ENCODE results near the gene METTL26. TPM values are rescaled to one million over a fixed set of nuclear protein-coding genes. Genes with fewer than 3 reads are reported as not detected.

The METTL26 gene
- polyA plus RNA-seq, 3 donors: 65.0 to 125 (median 109) TPM

DNA sequence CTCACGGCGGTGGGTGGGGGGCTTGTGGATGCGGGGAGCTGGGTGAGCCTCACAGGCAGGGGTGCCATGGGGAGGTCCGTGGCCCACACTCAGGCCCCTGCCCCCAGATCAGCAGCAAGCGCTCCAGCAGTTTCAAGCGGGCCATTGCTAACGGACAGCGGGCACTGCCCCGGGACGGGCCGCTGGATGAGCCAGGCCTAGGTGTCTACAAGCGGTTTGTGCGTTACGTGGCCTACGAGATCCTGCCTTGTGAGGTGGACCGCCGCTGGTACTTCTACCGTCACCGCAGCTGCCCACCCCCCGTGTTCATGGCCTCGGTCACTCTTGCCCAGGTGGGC, 40.4 kb upstream of the METTL26 start:
- 85 to 92% (median 91%) methylated on average over 18 to 21 of the region's 21 CpGs for WGBS, 3 donors

DNA sequence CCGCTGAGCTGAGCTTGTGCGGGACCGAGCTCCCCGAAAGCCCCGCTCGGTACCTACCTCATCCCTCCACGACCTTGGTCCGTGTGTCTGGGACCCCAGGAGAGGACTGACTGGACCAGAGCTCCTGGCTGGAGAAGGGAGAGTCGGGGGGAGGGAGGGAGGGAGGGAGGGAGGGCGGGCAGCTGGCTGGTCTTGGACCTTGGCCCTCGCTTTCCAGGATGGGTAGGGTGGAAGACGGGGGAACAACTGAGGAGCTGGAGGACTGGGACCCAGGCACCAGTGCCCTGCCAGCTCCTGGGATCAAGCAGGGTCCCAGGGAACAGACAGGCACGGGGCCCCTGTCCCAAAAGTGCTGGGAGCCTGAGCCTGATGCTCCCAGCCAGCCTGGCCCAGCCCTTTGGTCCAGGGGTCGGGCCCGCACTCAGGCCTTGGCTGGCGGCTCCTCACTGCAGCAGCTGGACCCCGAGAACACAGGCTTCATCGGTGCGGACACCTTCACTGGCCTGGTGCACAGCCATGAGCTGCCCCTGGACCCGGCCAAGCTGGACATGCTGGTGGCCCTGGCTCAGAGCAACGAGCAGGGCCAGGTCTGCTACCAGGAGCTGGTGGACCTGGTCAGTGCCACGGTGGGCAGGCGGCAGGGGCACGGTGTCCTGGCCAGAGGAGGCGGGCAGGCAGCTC, 39.9 kb upstream of the METTL26 start:
- 44 to 49% (median 49%) methylated on average over 20 to 25 of the region's 25 CpGs for WGBS, 3 donors
- no peak overlapping the region for H3K27ac ChIP-seq (ENCODE audit: low read depth, low read length)

More for the DNA sequence above, 40.4 kb upstream of the METTL26 start:
- H3K27ac ChIP-seq (ENCODE audit: low read depth, low read length): no peak overlapping the region

DNA sequence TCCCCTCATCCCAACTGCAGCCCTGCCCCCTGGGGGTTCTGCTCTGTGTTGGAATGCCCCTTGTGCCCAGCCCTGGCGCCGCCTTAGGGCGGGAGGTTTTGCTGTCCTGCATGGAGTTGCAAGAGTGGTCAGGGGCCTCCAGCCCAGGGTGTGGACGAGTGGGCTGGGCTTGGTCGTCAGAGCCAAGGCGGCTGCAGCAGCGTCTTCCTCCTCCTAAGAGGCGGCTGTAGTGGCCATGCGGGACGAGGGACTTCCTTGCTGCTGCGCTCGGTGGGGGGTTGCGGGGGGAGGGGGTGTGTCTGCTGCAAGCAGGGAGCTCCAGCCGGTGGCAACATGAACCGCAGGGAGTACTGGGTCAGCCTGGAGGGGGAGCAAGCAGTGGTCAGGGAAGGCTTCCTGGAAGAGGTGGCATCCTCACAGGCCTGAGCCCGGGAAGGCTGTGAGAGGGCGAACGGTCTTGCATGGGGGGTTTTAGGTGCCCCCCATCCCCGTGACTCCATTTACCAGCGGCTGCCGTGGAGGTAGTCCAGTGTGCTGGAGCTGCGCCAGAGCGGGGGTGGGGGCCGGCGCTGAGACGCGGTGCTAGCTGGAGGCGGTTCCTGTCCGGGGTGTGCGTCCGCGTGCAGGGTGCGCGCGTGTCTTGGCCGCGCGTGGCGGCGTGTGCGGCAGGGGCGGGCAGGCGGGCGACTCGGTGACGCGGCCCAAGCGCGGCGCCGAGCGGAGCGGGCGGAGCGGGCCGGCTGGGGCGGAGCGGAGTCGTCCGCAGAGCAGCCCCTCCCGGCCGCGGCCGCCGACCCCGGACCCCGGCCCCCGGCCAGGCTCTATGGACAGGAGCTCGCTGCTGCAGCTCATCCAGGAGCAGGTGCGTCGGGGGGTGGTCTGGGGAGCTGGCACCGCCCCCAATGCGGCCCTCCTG, 39.1 kb upstream of the METTL26 start, which contains the start of gene RHBDL1:
Gene RHBDL1, plus strand, starts transcription at position 704 of the 916 bp plus-strand sequence. Its CDS starts 120 bp downstream, at position 824.
- WGBS, 3 donors: 4 to 8% (median 7%) methylated on average over 58 to 73 of the region's 73 CpGs
- H3K27ac ChIP-seq (ENCODE audit: low read depth, low read length): no peak within 1 kb of the TSS

DNA sequence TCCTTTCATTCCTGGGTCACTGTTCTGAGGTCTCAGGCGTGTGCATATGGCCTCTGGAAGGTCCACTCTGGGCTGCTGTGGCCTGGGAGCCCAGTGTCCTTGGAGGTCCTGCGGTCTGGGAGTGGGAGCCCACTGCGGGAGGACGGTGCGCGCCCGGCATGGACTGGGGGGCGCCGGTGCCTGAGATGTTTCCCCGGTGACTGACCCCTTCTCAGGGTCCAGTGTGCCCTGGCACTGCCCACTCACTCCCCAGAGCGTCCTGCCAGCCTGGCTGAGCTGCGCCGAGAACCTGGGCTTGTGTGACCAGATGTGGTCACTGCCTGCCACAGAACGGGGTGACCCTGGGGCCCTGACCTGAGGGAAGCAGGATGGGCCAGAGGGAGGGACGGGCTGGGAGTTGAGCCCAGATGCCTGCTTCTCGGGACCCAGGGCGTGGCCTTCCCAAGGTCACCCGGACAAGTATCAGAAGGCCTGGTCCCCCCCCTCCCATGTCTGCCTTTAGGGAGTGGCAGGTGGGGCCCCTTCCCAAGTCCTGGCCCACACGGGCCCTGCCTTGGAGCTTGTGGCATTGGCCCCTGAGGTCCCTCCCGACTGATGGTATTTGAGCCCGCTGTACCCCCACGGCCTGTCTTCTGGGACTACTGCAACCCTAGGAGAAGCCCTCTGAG, 38.2 kb upstream of the METTL26 start:
- 68 to 85% (median 73%) methylated on average over 22 of the region's 22 CpGs for WGBS, 3 donors
- H3K27ac ChIP-seq (ENCODE audit: low read depth, low read length): no peak overlapping the region

DNA sequence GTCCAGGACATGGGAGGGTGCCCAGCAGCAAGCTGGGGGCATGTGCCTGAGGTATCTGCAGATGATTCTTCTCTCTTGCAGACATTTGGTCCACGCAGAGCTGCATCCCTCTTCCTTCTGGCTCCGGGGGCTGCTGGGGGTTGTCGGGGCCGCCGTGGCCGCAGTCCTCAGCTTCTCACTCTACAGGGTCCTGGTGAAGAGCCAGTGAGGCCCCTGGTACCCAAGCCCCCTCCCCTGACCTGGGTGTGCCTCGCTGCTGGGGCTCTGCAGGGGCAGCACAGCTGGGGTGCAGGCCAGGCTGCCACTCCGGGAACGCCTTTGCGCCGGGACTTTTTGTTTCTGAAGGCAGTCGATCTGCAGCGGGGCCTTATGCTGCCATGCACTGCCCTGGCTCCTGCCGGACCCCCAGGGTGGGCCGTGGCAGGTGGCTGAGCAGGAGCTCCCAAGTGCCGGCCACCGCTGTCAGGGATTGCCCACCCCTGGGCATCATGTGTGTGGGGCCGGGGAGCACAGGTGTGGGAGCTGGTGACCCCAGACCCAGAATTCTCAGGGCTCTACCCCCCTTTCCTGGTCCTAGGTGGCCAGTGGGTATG, 37.4 kb upstream of the METTL26 start:
- H3K27ac ChIP-seq (ENCODE audit: low read depth, low read length): no peak overlapping the region
- WGBS, 3 donors: 90 to 94% (median 92%) methylated on average over 16 to 18 of the region's 18 CpGs

DNA sequence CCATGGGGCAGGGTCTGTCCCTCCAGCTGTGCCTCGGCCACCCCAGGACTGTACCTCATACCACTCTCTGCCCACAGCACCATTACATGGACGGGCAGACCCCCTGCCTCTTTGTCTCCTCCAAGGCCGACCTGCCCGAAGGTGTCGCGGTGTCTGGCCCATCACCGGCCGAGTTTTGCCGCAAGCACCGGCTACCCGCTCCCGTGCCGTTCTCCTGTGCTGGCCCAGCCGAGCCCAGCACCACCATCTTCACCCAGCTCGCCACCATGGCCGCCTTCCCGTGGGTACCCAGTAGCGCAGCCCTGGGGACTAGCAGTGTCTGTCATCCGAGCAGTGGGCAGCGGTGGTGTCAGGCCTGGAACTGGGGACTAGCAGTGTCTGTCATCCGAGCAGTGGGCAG, 36.7 kb upstream of the METTL26 start:
- 95 to 96% (median 96%) methylated on average over 19 to 21 of the region's 21 CpGs for WGBS, 3 donors

DNA sequence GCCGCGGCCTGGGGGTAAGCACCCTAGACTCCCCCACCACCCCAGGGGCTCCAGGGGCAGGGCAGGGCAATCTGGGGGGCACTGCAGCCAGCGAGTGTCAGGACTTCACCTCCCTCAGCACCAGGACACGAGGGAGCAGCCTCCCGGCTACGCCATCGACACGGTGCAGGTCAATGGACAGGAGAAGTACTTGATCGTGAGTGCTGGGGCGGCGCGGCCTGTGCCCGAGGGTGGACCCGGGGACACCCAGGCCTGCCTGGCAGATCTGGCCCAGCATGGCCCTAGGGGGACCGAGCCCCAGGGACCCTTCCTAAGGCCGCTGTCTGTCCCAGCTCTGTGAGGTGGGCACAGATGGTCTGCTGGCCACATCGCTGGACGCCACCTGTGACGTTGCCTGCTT, 36.3 kb upstream of the METTL26 start:
- no peak overlapping the region for H3K27ac ChIP-seq (ENCODE audit: low read depth, low read length)
- WGBS, 3 donors: 91 to 95% (median 94%) methylated on average over 19 of the region's 19 CpGs

More for the DNA sequence above, 36.7 kb upstream of the METTL26 start:
- no peak overlapping the region for H3K27ac ChIP-seq (ENCODE audit: low read depth, low read length)

DNA sequence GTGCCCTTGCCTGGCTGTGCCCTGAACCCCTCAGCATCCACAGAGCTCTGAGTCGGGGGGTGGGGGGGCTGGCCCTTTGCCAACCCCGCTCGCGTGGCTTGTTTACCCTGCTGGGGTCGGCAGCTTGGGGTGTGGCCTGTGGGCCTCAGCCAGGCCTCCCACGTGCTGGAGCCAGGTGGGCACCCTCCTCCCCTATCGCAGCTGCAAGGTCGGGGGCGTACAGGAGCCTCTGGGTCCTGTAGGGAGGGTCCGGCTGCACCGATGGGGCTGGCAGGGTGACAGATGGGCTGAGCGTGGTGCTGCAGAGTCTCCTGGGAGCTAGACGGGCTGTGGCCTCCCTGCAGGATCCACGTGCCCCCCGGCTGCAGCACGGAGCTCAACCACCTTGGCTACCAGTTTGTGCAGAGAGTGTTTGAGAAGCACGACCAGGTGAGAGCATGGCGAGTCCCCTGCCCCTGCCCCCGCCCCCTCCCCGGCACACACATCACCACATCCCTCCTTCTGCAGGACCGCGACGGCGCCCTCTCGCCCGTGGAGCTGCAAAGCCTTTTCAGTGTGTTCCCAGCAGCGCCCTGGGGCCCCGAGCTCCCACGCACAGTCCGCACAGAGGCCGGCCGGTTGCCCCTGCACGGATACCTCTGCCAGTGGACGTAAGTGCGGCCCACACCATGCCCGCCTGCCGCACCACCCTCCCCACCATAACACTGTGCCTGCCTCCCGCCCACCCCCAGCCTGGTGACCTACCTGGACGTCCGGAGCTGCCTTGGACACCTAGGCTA, 35.4 kb upstream of the METTL26 start:
- 83 to 88% (median 86%) methylated on average over 35 to 40 of the region's 40 CpGs for WGBS, 3 donors
- H3K27ac ChIP-seq (ENCODE audit: low read depth, low read length): no peak overlapping the region

DNA sequence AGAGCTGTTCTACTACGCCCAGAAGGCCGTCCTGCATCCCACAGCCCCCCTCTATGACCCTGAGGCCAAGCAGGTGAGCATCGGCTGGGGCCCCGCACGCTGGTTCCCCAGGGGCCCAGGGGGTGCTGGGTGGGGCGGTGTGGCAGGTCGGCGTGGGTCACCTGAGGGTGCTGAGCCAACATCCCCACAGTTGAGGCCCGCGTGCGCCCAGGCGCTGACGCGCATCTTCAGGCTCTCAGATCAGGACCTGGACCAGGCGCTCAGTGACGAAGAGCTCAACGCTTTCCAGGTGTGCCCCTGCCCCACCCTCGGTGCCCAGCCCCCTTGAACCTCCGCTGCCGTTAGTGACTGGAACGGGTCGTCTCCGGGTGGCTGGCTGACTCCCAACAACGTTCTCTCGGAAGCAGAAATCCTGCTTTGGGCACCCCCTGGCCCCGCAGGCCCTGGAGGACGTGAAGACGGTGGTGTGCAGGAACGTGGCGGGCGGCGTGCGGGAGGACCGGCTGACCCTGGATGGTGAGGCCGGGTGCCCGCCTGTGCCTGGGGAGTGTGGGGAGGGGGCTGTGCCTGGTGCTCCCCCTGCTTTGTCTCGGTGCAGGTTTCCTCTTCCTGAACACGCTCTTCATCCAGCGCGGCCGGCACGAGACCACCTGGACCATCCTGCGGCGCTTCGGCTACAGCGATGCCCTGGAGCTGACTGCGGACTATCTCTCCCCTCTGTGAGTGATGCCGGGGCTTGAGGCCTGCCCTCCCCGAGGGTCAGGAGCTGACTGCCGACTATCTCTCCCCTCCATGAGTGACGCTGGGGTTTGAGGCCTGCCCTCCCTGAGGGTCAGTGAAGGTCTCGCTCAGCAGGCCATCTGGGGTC, 34.6 kb upstream of the METTL26 start:
- WGBS, 3 donors: 91 to 93% (median 92%) methylated on average over 51 to 52 of the region's 52 CpGs
- no peak overlapping the region for H3K27ac ChIP-seq (ENCODE audit: low read depth, low read length)

DNA sequence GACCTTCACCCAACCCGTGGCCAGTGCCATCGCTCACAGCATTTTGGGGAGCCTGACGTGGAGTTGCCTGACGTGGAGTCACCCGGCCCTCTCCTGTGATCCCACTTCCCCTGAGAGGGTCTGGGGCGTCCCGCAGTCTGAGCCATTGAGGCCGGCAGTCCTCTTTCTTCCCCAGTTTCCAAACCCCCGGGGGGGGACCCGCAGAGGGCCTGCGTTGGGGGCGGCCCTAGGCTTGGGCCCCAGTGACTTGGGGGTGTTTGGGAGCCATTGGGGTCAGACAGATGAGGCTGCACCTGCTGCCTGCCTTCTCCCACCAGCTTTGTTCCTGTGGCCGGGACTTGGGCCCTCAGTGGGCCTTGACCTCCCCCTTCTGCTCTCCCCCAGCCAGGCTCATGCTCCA, 33.6 kb upstream of the METTL26 start:
- no peak overlapping the region for H3K27ac ChIP-seq (ENCODE audit: low read depth, low read length)
- 91 to 97% (median 95%) methylated on average over 13 of the region's 13 CpGs for WGBS, 3 donors

DNA sequence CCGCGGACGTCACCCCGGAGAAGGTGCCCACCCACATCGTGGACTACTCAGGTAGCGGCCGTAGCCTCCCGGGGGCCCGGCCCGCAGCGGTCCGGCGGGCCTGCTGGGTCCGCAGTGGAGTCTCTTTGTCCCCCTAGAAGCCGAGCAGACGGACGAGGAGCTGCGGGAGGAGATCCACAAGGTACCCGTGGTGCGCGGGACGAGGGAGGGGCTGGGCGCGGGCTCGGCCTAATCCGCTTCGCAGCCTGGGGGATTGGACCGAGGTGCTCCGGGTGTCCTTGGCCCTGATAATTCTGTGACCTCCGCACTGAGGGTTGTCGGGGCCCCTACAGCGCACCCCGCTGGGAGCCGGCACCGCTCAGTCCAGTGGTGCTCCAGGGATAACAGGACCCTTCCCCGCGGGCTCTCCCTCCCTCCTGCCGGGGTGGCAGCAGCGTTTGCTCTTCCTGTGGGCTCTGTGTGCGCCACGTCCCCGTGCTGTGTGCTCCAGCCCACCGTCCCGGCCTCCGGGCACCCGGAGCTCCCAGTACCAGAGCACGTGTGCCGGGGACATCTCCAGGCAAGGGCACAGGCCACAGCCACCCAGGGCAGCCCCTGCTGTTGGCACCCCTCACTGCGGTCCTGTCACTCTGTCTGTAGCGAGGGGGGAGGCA, 32.5 kb upstream of the METTL26 start:
- 7 to 9% (median 8%) methylated on average over 45 to 50 of the region's 50 CpGs for WGBS, 3 donors
- no peak overlapping the region for H3K27ac ChIP-seq (ENCODE audit: low read depth, low read length)

DNA sequence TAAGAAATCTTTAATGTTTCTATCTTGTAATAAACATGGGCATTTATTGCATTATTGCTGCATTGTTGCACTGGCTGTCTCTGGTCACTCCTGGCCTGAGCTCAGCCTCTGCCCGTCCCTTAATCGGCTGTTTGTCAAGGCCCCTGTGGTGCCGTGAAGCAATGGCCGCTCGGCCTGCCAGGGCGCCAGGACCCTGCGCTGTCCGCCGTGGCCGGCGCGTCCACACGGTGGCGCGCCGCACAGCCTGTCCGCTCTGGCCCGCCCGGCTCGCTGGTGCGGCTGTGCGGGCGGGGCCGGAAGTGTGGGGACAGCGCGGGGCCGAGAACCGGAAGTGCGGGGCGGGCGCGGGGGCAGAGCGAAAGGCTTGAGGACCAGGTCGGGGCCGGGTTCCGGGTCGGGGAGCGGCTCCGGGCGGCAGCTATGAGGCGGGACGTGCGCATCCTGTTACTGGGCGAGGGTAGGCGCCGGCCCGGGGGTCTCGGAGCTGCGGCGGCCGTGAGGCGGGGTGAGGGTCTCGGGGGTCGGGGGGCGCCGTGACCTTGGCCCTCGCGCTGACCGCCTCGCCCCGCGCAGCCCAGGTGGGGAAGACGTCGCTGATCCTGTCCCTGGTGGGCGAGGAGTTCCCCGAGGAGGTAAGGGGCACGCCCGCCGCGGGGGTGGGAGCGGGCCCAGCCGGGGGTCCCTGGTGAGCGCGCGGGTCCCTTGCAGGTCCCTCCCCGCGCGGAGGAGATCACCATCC, 31.8 kb upstream of the METTL26 start, which contains the start of gene RHOT2:
Gene RHOT2, plus strand, starts transcription at position 353 of the 739 bp plus-strand sequence. Its CDS starts 68 bp downstream, at position 421.
- H3K27ac ChIP-seq (ENCODE audit: low read depth, low read length): no peak within 1 kb of the TSS
- WGBS, 3 donors: 0 to 1% (median 1%) methylated on average over 55 to 78 of the region's 78 CpGs

DNA sequence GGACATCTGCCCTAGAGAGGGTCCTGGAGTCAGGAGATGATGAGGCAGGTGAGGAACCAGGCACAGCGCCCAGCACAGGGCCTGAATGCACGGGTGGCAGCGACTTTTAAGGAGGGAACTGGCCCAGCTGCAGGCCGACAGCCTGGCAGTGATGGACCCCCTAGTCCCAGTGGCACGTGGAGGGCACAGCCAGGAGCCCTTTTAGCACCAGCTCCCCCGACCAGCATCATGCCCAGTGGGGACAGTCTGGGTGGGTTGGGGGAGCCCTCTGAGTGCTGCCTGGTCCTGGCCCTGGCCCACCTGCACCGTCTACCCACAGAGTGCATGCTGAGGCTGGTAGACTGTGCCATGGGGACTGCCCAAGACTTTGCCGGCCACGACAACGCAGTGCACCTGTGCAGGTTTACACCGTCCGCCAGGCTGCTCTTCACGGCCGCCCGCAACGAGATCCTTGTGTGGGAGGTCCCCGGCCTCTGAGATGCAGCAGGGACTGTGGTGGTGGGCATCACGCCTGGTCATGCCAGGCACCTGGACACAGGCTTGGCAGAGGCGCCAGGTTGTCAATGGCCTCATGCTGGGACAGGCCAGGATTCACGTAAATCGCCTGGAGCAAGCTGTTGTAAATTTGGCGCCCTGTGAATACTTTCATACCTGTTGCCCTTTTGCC, 31.1 kb upstream of the METTL26 start:
- WGBS, 3 donors: 83 to 85% (median 85%) methylated on average over 22 of the region's 22 CpGs
- no peak overlapping the region for H3K27ac ChIP-seq (ENCODE audit: low read depth, low read length)

DNA sequence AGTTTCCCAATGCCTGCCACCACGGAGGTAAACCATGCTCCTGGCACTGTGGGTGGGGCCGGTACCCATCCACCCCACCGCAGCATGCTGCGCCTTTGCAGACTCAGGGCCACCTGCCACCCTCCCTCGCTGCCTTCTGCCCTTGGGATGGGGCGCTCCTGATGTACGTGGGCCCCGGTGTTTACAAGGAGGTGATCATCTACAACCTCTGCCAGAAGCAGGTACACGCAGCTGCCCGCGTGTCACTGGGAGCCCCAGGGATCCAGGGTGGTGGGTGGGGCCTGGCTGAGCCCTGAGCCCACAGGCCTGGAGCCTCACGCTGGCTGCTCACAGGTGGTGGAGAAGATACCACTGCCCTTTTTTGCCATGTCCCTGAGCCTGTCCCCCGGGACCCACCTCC, 30.5 kb upstream of the METTL26 start:
- no peak overlapping the region for H3K27ac ChIP-seq (ENCODE audit: low read depth, low read length)
- 88 to 94% (median 90%) methylated on average over 13 of the region's 13 CpGs for WGBS, 3 donors

DNA sequence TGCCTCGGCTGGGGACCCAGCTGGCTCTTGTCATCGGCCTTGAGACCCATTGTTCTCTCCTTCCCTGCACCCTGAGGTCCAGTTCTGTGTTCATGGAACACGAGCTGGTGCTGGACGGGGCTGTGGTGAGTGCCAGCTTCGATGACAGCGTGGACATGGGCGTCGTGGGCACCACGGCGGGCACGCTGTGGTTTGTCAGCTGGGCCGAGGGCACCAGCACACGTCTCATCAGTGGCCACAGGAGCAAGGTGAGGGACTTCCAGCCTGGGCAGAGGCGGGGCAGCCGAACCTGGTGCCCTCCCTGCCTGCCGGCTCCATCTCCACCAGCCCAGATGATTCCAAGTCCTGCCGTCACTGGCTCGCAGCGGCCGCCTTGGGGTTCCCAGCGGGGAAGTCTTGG, 26.5 kb upstream of the METTL26 start:
- WGBS, 3 donors: 94% methylated on average over 21 of the region's 21 CpGs
- no peak overlapping the region for H3K27ac ChIP-seq (ENCODE audit: low read depth, low read length)

Data from adipose tissue (tissue), 3 donors.